DMS153 treated with DMSO at 0.1 percent for 48 hours (cell line): Measurements from ENCODE around the gene SRD5A1.

Experiments used
- DNase-seq: peaks from one replicate; lab custom pipeline; 2025; ENCODE audit not compliant: unreplicated experiment; lab: John Stamatoyannopoulos, UW

Gene SRD5A1

GRCh38 chr5:6632888-6633468 is at the start of gene SRD5A1, which contains the start of gene NSUN2:
SRD5A1 (plus strand) TSS chr5:6633440; CDS start chr5:6633577, 137 bp downstream.
NSUN2 (minus strand) TSS chr5:6633044; CDS start chr5:6632979, 65 bp downstream.
- DNase-seq = peak; percentile 96

- no peak for DNase-seq
These were observed 49.1 kb upstream of the SRD5A1 start for GRCh38 chr5:6584101-6584645.

- no peak for DNase-seq
These were observed 48.5 kb upstream of the SRD5A1 start for GRCh38 chr5:6584727-6585126.

- DNase-seq = no peak
These were observed 48.1 kb upstream of the SRD5A1 start for GRCh38 chr5:6585168-6585567.

GRCh38 chr5:6585939-6586646 is 47.1 kb upstream of the SRD5A1 start:
- no peak for DNase-seq

- no peak for DNase-seq
These were observed 46.6 kb upstream of the SRD5A1 start for GRCh38 chr5:6586647-6587042.

GRCh38 chr5:6587171-6587570 is 46.1 kb upstream of the SRD5A1 start:
- no peak for DNase-seq

- DNase-seq = no peak
These were observed 42.7 kb upstream of the SRD5A1 start for GRCh38 chr5:6590581-6590980.

GRCh38 chr5:6591671-6592288 is 41.5 kb upstream of the SRD5A1 start:
- no peak for DNase-seq

- DNase-seq = no peak
These were observed 40.6 kb upstream of the SRD5A1 start for GRCh38 chr5:6592601-6593000.

- DNase-seq = no peak
These were observed 39.9 kb upstream of the SRD5A1 start for GRCh38 chr5:6593148-6594016.

- DNase-seq = no peak
These were observed 39.2 kb upstream of the SRD5A1 start for GRCh38 chr5:6594066-6594465.

GRCh38 chr5:6595405-6595804 is 37.8 kb upstream of the SRD5A1 start:
- DNase-seq = no peak

- DNase-seq = no peak
These were observed 36.9 kb upstream of the SRD5A1 start for GRCh38 chr5:6596388-6596787.

GRCh38 chr5:6597557-6597956 is 35.7 kb upstream of the SRD5A1 start:
- DNase-seq = no peak

GRCh38 chr5:6598351-6598900 is 34.8 kb upstream of the SRD5A1 start:
- DNase-seq = no peak

GRCh38 chr5:6599739-6600138 is 33.5 kb upstream of the SRD5A1 start:
- DNase-seq = no peak

GRCh38 chr5:6601271-6601670 is 32.0 kb upstream of the SRD5A1 start:
- DNase-seq = no peak

- DNase-seq = no peak
These were observed 31.4 kb upstream of the SRD5A1 start for GRCh38 chr5:6601816-6602215.

- DNase-seq = no peak
These were observed 30.8 kb upstream of the SRD5A1 start for GRCh38 chr5:6602441-6602840.

GRCh38 chr5:6603643-6604042 is 29.6 kb upstream of the SRD5A1 start:
- no peak for DNase-seq
